Upper lobe of left lung (tissue), 6 donors: Measurements from ENCODE around the gene FSTL1. TPM values are rescaled to one million over a fixed set of nuclear protein-coding genes. Genes with fewer than 3 reads are reported as not detected.

Source experiments
- ATAC-seq, 2 donors: fragments of 200-7000 bp; cut with Tn5 transposase; one replicate each; pipeline ENCODE4 v1.9.1; 2022; ENCODE audit warnings: mild to moderate bottlenecking in 2 of 2, moderate library complexity in 2 of 2; ENCODE audit not compliant: low FRiP score in 2 of 2
- DNase-seq, 2 donors: peaks; one replicate each; pipeline ENCODE4 v3.0.0-alpha.2; 2019 to 2020
- H3K27ac ChIP-seq, 4 donors: fragments of 200-600 bp; sonication (generic); one replicate each; pipeline ENCODE4 v1.5.1; 2016 to 2019
- H3K27me3 ChIP-seq, 4 donors: fragments of 200-600 bp; sonication (generic); one replicate each; pipeline ENCODE4 v1.5.1; 2017 to 2019
- H3K36me3 ChIP-seq, 4 donors: fragments of 200-600 bp; sonication (generic); one replicate each; pipeline ENCODE4 v1.5.1; 2016 to 2019
- H3K4me1 ChIP-seq, 4 donors: fragments of 200-600 bp; sonication (generic); one replicate each; pipeline ENCODE4 v1.5.1; 2018 to 2019
- H3K4me3 ChIP-seq, 4 donors: fragments of 200-600 bp; sonication (generic); one replicate each; pipeline ENCODE4 v1.5.1; 2017 to 2019; ENCODE audit warnings: mild to moderate bottlenecking in 2 of 4, moderate library complexity in 1 of 4
- H3K9me3 ChIP-seq, 4 donors: fragments of 200-600 bp; sonication (generic); one replicate each; pipeline ENCODE4 v1.5.1; 2018 to 2019
- EP300 ChIP-seq, 4 donors: sonication (generic); formaldehyde crosslinking; IDR thresholded peaks; one replicate each; pipeline ENCODE4 v1.5.1; 2017; ENCODE audit warnings: antibody characterized with exemption in 4 of 4, control low read depth in 2 of 4
- POLR2A ChIP-seq, 4 donors: fragments of 450-650 bp; IDR thresholded peaks; one replicate each; pipeline ENCODE4 v1.5.1; 2016 to 2017; ENCODE audit warnings: antibody characterized with exemption in 4 of 4, mild to moderate bottlenecking in 2 of 4
- POLR2AphosphoS5 ChIP-seq, 2 donors: sonication (generic); formaldehyde crosslinking; IDR thresholded peaks; one replicate each; pipeline ENCODE4 v1.5.1; 2017; ENCODE audit warnings: antibody characterized with exemption in 2 of 2
- WGBS, 2 donors: methylation state at CpG; one replicate each; pipeline ENCODE4 v1.1.5; 2017 to 2018; 5-methylcytosine and 5-hydroxymethylcytosine counted together
- total RNA-seq, 6 donors: library from RNA; depleted of rRNA in 4 of 6; stranded (reverse); fragments of >200 nt in 4 of 6; gene quantifications; one replicate each; pipeline versions ENCODE4 v1.1.0 to v1.2.1, GENCODE V29; 2016 to 2021
- TF ChIP-seq, protein P1 (sequence below), 6 experiments: fragments of 450-650 bp in 4 of 6; fragments of 200-600 bp in 2 of 6; sonication (generic) in 2 of 6; IDR thresholded peaks; one replicate each; pipeline ENCODE4 v1.5.1; 2016 to 2019; ENCODE audit warnings: antibody characterized with exemption in 6 of 6
- donor health status: DM: no; HTN: no; CAD: no; lungs with moderate emphysema.
- donor health status: DM: no; HTN: yes; CAD: no; lungs with severe emphysema.

The FSTL1 gene
- total RNA-seq, 6 donors from 2014 or later: 35.6 to 480 (median 120) TPM

DNA sequence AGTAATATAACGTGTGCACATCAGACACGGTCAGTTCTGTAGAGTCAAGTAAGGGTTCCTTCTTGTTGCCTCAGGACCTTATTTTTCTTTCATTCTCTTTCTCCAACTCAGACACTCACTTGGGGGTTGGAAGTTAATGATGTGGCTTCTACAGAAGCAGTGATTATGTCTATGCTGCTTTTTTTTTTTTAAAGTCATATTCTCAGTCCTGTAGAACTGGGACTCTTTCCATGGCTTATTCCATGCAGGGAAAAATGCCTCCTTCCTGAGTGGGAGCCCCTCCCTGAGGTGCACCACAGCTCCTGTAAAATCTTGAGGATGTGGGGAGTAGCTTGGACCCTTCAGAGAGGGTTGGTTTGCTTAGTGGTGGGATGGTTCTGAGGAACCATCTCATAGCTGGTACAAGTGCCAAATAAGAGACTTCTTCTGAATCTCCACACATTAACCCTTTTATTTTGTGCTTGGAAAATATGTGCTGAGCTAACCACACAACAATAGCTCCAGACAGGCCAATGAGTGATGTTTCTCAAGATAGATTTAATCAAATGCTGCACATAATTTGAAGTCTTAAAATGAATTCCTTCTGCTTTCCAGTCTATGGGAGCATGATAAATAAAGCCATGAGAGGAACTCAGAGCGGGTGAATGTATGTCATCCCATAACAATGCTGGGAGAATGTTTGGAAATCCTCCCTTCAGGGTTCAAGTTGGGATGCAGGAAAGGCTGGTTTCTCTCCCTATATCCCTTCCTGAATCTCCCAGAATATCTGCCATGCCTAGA, 23.3 kb upstream of the FSTL1 start:
- no peak overlapping the region for H3K27ac ChIP-seq
- no peaks in the 10 kb centered on the region for H3K27me3 ChIP-seq
- DNase-seq (no peak), ATAC-seq (no peak)
- H3K36me3 ChIP-seq: no peaks in the 10 kb centered on the region
- H3K4me3 ChIP-seq: no peak overlapping the region
- 98 to 100% methylated on average over 3 of the region's 3 CpGs for WGBS, 2 donors
- H3K4me1 ChIP-seq: peaks cover 0 to 3% (median 0%) of the 10 kb centered on the region in 4 donors
- no peaks in the 10 kb centered on the region for H3K9me3 ChIP-seq
- TF ChIP-seq EP300 (IDR thresholded peaks at IDR 0.05) (no peak), POLR2A (IDR thresholded peaks at IDR 0.05) (no peak), POLR2AphosphoS5 (IDR thresholded peaks at IDR 0.05) (no peak)
- TF ChIP-seq, protein P1, sequence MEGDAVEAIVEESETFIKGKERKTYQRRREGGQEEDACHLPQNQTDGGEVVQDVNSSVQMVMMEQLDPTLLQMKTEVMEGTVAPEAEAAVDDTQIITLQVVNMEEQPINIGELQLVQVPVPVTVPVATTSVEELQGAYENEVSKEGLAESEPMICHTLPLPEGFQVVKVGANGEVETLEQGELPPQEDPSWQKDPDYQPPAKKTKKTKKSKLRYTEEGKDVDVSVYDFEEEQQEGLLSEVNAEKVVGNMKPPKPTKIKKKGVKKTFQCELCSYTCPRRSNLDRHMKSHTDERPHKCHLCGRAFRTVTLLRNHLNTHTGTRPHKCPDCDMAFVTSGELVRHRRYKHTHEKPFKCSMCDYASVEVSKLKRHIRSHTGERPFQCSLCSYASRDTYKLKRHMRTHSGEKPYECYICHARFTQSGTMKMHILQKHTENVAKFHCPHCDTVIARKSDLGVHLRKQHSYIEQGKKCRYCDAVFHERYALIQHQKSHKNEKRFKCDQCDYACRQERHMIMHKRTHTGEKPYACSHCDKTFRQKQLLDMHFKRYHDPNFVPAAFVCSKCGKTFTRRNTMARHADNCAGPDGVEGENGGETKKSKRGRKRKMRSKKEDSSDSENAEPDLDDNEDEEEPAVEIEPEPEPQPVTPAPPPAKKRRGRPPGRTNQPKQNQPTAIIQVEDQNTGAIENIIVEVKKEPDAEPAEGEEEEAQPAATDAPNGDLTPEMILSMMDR (IDR thresholded peaks at IDR 0.05): no peak

DNA sequence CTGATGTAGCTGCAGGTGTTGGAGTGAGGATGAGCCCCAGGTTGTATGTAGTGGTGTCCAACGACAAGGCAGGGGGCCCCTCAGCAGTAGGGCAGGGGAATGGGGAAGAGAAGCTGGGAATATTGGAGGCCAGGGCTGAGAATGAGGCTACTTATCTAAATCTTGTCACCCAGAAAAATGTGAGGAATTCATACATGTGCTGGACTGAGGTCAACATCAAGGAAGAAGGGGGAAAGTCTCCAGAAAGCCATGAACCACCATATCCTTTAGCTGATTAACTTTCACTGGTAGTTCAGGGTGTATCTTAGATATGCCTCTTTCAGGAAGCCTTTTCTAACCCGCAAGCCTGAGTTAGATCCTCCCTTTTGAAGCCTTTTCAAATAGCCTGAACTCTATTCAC, 22.6 kb upstream of the FSTL1 start:
- TF ChIP-seq POLR2A (IDR thresholded peaks at IDR 0.05): no peak
- TF ChIP-seq, protein P1 (IDR thresholded peaks at IDR 0.05): no peak
- no peak for TF ChIP-seq POLR2AphosphoS5 (IDR thresholded peaks at IDR 0.05)
- no peak for TF ChIP-seq EP300 (IDR thresholded peaks at IDR 0.05)
- no peaks in the 10 kb centered on the region for H3K27me3 ChIP-seq
- no peak overlapping the region for H3K4me3 ChIP-seq
- no peaks in the 10 kb centered on the region for H3K9me3 ChIP-seq
- no peak for ATAC-seq
- DNase-seq: no peak
- no peak overlapping the region for H3K27ac ChIP-seq
- H3K36me3 ChIP-seq: no peaks in the 10 kb centered on the region
- 85 to 89% methylated on average over 2 of the region's 2 CpGs for WGBS, 2 donors
- H3K4me1 ChIP-seq: peaks cover 0 to 3% (median 0%) of the 10 kb centered on the region in 4 donors

DNA sequence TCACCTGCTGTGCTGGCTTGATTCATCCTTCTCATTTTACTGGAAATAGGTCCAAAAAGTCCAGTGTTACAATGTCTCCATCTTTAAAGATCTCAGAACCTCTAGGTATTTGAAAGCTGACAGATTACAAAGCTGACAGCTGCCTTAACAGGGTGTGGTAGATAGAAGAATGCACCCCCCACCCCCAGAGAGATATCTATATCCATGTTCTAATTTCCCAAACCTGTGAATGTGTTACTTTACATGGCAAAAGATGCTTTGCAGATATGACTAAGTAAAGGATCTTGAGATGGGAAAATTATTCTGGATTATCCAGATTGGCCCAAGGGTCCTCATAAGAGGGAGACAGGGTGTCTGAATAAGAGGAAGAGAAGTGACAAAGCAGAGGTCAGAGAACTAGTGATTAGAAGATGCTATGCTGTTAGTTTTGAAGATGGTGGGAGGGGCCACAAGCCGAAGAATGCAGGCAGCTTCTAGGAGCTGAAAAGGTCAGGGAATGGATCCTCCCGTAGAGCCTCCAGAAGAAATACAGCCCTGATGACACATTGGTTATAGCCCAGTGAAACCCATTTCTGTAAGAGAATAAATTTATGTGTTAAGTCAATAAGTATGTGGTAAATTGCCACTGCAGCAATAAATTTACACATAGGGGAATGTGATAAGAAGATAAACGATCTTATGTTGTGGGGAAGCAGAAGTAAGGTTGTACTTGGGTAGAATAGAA, 21.5 kb upstream of the FSTL1 start:
- 82 to 91% methylated on average over 3 of the region's 3 CpGs for WGBS, 2 donors
- ATAC-seq (no peak), DNase-seq (no peak)
- H3K4me1 ChIP-seq: peaks cover 0 to 3% (median 0%) of the 10 kb centered on the region in 4 donors
- TF ChIP-seq, protein P1 (IDR thresholded peaks at IDR 0.05): no peak
- no peak for TF ChIP-seq EP300 (IDR thresholded peaks at IDR 0.05)
- H3K27ac ChIP-seq: no peak overlapping the region
- no peaks in the 10 kb centered on the region for H3K27me3 ChIP-seq
- H3K36me3 ChIP-seq: no peaks in the 10 kb centered on the region
- no peaks in the 10 kb centered on the region for H3K9me3 ChIP-seq
- no peak overlapping the region for H3K4me3 ChIP-seq

DNA sequence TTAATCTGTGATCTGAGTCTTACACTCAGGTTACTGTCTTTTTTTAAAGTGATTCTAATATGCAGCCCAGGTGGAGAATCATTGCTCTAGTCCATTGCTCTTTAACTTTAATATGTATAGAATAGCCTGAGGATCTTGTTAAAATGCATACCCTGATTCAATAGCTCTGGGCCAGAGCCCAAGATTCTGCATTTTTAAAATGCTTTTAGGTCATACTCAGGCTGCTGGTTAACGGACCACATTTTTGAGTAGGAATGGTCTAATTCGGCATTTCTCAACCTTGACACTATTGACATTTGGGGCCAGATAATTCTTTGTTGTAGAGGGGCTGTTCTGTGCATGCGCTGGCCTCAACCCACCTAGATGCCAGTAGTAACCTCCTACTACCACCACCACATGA, 20.9 kb upstream of the FSTL1 start:
- no peak for ATAC-seq

More for the DNA sequence above, 20.9 kb upstream of the FSTL1 start:
- WGBS, 2 donors: 70 to 87% methylated on average over 3 of the region's 3 CpGs
- H3K36me3 ChIP-seq: no peaks in the 10 kb centered on the region
- H3K4me3 ChIP-seq: no peak overlapping the region
- H3K27ac ChIP-seq: no peak overlapping the region
- TF ChIP-seq POLR2A (IDR thresholded peaks at IDR 0.05) (no peak), POLR2AphosphoS5 (IDR thresholded peaks at IDR 0.05) (no peak), EP300 (IDR thresholded peaks at IDR 0.05) (no peak)
- TF ChIP-seq, protein P1 (IDR thresholded peaks at IDR 0.05): no peak
- H3K4me1 ChIP-seq: peaks cover 0 to 3% (median 0%) of the 10 kb centered on the region in 4 donors
- no peaks in the 10 kb centered on the region for H3K9me3 ChIP-seq
- no peak for DNase-seq
- no peaks in the 10 kb centered on the region for H3K27me3 ChIP-seq
